22Rv1 (cell line): ENCODE results near the gene CPLX1.

ENCODE experiments used
- ZFX ChIP-seq: fragments of 450-650 bp; IDR thresholded peaks from 2 replicates; pipeline ENCODE4 v1.6.1; 2017; ENCODE audit warnings: antibody characterized with exemption, borderline replicate concordance
- TF ChIP-seq, protein P1 (sequence below): fragments of 450-650 bp; IDR thresholded peaks from 2 replicates; pipeline ENCODE4 v1.5.1; 2017; ENCODE audit warnings: mild to moderate bottlenecking

DNA sequence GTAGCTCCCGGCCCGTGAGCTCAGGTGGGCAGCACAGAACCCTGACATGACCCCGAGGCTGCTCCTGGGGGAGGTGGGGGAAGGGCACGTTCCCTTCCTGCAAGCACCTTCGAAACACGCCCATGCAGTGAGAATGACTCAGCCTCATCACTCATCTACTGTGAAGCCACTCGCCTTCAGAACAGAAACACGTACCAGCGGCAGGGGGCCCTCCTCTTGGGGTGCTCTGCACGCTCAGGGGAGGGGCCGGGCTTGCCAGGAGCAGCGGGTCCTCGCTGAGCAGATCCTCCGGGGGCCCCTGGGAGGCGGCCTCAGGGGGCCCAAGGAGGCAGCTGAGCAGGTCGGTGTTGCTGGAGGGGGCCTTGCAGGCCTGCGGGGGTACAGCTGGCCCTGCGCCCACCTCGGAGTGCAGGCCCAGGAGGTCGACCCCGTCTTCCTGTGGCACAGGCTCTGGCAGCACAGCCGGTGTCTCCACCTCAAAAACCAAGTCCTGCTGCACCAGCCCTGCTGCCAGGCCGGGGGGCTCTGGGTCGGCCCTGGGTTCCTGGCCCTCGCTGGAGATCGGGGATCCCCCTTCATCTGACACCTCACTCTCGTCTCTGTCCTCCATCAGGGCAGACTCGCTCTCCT lies 40.9 kb upstream of the CPLX1 start:
- TF ChIP-seq, protein P1, sequence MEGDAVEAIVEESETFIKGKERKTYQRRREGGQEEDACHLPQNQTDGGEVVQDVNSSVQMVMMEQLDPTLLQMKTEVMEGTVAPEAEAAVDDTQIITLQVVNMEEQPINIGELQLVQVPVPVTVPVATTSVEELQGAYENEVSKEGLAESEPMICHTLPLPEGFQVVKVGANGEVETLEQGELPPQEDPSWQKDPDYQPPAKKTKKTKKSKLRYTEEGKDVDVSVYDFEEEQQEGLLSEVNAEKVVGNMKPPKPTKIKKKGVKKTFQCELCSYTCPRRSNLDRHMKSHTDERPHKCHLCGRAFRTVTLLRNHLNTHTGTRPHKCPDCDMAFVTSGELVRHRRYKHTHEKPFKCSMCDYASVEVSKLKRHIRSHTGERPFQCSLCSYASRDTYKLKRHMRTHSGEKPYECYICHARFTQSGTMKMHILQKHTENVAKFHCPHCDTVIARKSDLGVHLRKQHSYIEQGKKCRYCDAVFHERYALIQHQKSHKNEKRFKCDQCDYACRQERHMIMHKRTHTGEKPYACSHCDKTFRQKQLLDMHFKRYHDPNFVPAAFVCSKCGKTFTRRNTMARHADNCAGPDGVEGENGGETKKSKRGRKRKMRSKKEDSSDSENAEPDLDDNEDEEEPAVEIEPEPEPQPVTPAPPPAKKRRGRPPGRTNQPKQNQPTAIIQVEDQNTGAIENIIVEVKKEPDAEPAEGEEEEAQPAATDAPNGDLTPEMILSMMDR, result no peak
- no peak for TF ChIP-seq ZFX
